ENCODE measurements around the gene CKMT2. TPM values are rescaled to one million over a fixed set of nuclear protein-coding genes. Genes with fewer than 3 reads are reported as not detected.

Gene CKMT2
- total RNA-seq, 2 experiments from 2014 or later: not detected

GRCh38 chr5:81204205-81204604, 28.9 kb upstream of the CKMT2 start:
- H3K27me3 Mint-ChIP-seq: no peaks in the 10 kb centered on the region
- CTCF ChIA-PET: interaction anchor here (0.5 to 2.1 kb wide), 2 partner anchors 9 to 926 kb away, joined by 3 to 7 read pairs; no protein-coding TSS in a partner anchor
- no peaks in the 10 kb centered on the region for H3K36me3 Mint-ChIP-seq (ENCODE audit: low read depth)
- POLR2A ChIA-PET: no interaction called here
- no peaks in the 10 kb centered on the region for H3K9me3 Mint-ChIP-seq
- no peak overlapping the region for H3K27ac Mint-ChIP-seq
- no peak overlapping the region for H3K4me3 Mint-ChIP-seq
- no peaks in the 10 kb centered on the region for H3K4me1 Mint-ChIP-seq
- no peak for DNase-seq

- Mint-ChIP-seq H3K27me3 (no peaks in the 10 kb centered on the region), H3K4me1 (no peaks in the 10 kb centered on the region), H3K27ac (no peak overlapping the region), H3K4me3 (no peak overlapping the region), H3K9me3 (no peaks in the 10 kb centered on the region), H3K36me3 (ENCODE audit: low read depth) (no peaks in the 10 kb centered on the region)
- ChIA-PET CTCF (interaction anchor here (0.9 to 2.1 kb wide), 2 partner anchors 10 to 96 kb away, joined by 4 to 7 read pairs; partner anchors contain the start of gene ZCCHC9), POLR2A (no interaction called here)
- DNase-seq: no peak
Measured at GRCh38 chr5:81205058-81205457, 28.1 kb upstream of the CKMT2 start.

GRCh38 chr5:81207009-81207408, 26.1 kb upstream of the CKMT2 start:
- DNase-seq: no peak
- no peaks in the 10 kb centered on the region for H3K27me3 Mint-ChIP-seq
- H3K4me1 Mint-ChIP-seq: no peaks in the 10 kb centered on the region
- POLR2A ChIA-PET: no interaction called here
- no peaks in the 10 kb centered on the region for H3K36me3 Mint-ChIP-seq (ENCODE audit: low read depth)
- CTCF ChIA-PET: interaction anchor here (0.9 to 1.1 kb wide), 2 partner anchors 11 to 13 kb away, joined by 3 to 5 read pairs; no protein-coding TSS in a partner anchor
- H3K4me3 Mint-ChIP-seq: no peak overlapping the region
- no peaks in the 10 kb centered on the region for H3K9me3 Mint-ChIP-seq
- H3K27ac Mint-ChIP-seq: no peak overlapping the region

- Mint-ChIP-seq H3K9me3 (no peaks in the 10 kb centered on the region), H3K4me3 (no peak overlapping the region), H3K4me1 (no peaks in the 10 kb centered on the region), H3K36me3 (ENCODE audit: low read depth) (no peaks in the 10 kb centered on the region), H3K27me3 (no peaks in the 10 kb centered on the region), H3K27ac (no peak overlapping the region)
- no peak for DNase-seq
- ChIA-PET POLR2A (no interaction called here), CTCF (interaction anchor here (0.7 to 1.2 kb wide), 2 partner anchors 151 to 941 kb away, joined by 3 read pairs; no protein-coding TSS in a partner anchor)
Measured at GRCh38 chr5:81208904-81209303, 24.2 kb upstream of the CKMT2 start.

DNA sequence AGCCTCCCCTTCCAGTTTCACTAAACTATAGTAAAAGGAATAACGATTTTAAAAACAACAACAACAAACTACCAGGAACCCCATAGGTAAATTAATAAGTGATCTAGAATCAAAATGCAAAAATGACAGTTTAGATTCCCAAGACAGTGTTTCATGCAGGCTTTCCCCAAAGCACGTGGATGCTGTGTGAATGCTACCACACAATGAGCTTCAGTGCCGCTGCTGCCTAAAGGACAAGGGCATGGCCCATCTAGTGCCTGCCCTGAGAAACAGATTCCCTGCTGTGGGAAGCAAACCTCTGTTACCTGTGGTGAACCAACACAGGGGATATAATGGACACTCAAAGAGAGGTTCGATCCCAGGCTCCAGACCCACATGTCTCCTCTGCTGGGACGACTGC, 23.7 kb upstream of the CKMT2 start:
- H3K27me3 Mint-ChIP-seq: no peaks in the 10 kb centered on the region

GRCh38 chr5:81209869-81210493, 23.1 kb upstream of the CKMT2 start:
- Mint-ChIP-seq H3K4me3 (no peak overlapping the region), H3K9me3 (no peaks in the 10 kb centered on the region), H3K4me1 (no peaks in the 10 kb centered on the region), H3K27ac (no peak overlapping the region), H3K36me3 (ENCODE audit: low read depth) (no peaks in the 10 kb centered on the region), H3K27me3 (no peaks in the 10 kb centered on the region)
- CTCF ChIA-PET: interaction anchor here (0.5 to 1.8 kb wide), 4 partner anchors 8 to 150 kb away, joined by 3 to 6 read pairs (median 3); no protein-coding TSS in a partner anchor
- DNase-seq: no peak
- POLR2A ChIA-PET: no interaction called here

More for the DNA sequence above, 23.7 kb upstream of the CKMT2 start:
- H3K4me3 Mint-ChIP-seq: no peak overlapping the region
- no peaks in the 10 kb centered on the region for H3K4me1 Mint-ChIP-seq
- POLR2A ChIA-PET: no interaction called here
- no peaks in the 10 kb centered on the region for H3K36me3 Mint-ChIP-seq (ENCODE audit: low read depth)
- CTCF ChIA-PET: interaction anchor here (0.5 to 1.8 kb wide), 4 partner anchors 8 to 151 kb away, joined by 3 to 6 read pairs (median 3); no protein-coding TSS in a partner anchor
- no peak overlapping the region for H3K27ac Mint-ChIP-seq
- DNase-seq: no peak
- no peaks in the 10 kb centered on the region for H3K9me3 Mint-ChIP-seq

DNA sequence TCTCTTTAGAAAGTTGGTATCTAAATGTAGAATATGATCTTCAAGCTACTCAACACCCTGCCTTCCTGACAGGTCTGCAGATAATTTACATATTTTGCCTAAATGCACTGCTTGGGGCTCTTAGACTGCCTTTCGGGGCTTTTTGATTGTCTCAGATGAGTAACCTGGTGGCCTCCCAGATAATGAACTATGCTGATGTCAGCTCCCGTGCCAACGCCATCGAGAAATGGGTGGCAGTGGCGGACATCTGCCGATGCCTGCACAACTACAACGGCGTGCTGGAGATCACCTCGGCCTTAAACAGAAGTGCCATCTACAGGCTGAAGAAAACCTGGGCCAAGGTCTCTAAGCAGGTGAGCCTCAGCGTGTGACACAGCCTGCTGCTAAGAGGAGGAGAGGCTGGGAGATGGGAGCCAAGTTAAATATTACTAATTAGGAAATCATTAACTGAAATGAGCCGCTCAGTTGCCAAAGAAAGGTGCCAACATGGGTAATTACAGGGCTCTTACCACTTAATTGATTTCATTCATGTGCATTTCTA, 20.8 kb upstream of the CKMT2 start:
- POLR2A ChIA-PET: no interaction called here
- H3K4me3 Mint-ChIP-seq: no peak overlapping the region
- H3K36me3 Mint-ChIP-seq (ENCODE audit: low read depth): no peaks in the 10 kb centered on the region
- no peaks in the 10 kb centered on the region for H3K4me1 Mint-ChIP-seq
- no peaks in the 10 kb centered on the region for H3K9me3 Mint-ChIP-seq
- CTCF ChIA-PET: no interaction called here
- no peaks in the 10 kb centered on the region for H3K27me3 Mint-ChIP-seq
- no peak for DNase-seq
- H3K27ac Mint-ChIP-seq: no peak overlapping the region

DNA sequence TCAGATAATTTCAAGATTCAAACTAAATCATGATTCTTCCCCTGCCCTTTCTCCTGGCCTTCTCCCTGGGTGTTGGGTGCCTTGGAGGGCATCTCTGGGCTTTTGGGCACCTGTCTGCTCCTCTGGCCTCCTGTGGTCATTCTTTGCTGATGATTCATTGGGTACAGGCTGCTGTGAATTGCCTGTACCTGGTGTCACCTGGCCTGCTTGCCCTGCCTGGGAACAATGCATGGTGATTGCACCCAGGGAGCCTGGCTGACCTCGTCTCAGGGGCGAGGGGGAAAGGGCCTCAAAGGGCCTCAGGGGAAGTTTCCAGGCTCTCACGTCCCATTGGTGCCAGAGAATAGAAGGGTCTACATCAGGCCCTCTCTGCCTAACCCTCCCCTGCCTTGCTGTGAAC, 20.1 kb upstream of the CKMT2 start:
- ChIA-PET CTCF (no interaction called here), POLR2A (interaction anchor here (0.6 kb wide), 1 partner anchor 510 kb away, joined by 3 read pairs; no protein-coding TSS in a partner anchor)
- Mint-ChIP-seq H3K36me3 (ENCODE audit: low read depth) (no peaks in the 10 kb centered on the region), H3K27ac (no peak overlapping the region), H3K9me3 (no peaks in the 10 kb centered on the region), H3K4me3 (no peak overlapping the region), H3K4me1 (no peaks in the 10 kb centered on the region), H3K27me3 (no peaks in the 10 kb centered on the region)
- DNase-seq: no peak

DNA sequence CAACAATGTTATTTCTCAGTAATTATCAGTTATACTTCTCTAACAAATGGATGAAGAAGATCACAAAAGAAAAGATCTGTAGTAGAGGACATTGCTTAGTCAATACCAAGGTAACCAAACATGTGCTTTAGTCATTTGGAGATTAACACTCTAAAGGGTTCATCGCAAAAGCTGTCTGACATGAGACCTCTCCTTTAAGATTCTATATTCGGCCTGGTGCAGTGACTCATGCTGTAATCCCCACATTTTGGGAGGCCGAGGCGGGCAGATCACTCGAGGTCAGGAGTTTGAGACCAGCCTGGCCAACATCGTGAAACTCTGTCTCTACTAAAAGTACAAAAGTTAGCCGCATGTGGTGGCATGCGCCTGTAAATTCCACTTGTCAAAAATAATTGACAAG, 18.3 kb upstream of the CKMT2 start:
- no peak overlapping the region for H3K27ac Mint-ChIP-seq
- H3K36me3 Mint-ChIP-seq (ENCODE audit: low read depth): no peaks in the 10 kb centered on the region
- DNase-seq: no peak
- POLR2A ChIA-PET: no interaction called here
- no peaks in the 10 kb centered on the region for H3K27me3 Mint-ChIP-seq
- no peaks in the 10 kb centered on the region for H3K4me1 Mint-ChIP-seq
- H3K4me3 Mint-ChIP-seq: no peak overlapping the region
- no peaks in the 10 kb centered on the region for H3K9me3 Mint-ChIP-seq
- CTCF ChIA-PET: interaction anchor here (1.0 kb wide), 2 partner anchors 14 to 28 kb away, joined by 3 read pairs; no protein-coding TSS in a partner anchor

DNA sequence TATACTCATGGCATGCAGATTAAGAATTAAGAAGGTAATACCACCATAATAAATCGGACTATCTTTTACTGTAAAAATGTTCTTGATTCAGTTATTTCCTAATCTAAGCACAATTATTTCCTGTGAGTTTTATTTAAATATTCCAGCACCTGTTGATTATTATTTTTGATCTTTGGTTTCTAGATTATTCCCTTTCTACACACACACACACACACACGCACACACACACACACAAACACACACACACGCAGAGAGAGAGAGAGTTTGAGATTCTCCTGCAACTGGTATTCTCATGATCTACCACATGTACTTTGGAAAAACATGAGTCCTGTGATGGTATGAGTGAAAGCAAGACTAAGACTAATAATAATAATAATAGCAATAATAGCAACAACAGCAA, 17.0 kb upstream of the CKMT2 start:
- H3K4me1 Mint-ChIP-seq: no peaks in the 10 kb centered on the region
- DNase-seq: no peak
- H3K27me3 Mint-ChIP-seq: no peaks in the 10 kb centered on the region
- no peak overlapping the region for H3K27ac Mint-ChIP-seq
- CTCF ChIA-PET: no interaction called here
- POLR2A ChIA-PET: no interaction called here
- no peak overlapping the region for H3K4me3 Mint-ChIP-seq
- H3K9me3 Mint-ChIP-seq: no peaks in the 10 kb centered on the region
- H3K36me3 Mint-ChIP-seq (ENCODE audit: low read depth): no peaks in the 10 kb centered on the region

DNA sequence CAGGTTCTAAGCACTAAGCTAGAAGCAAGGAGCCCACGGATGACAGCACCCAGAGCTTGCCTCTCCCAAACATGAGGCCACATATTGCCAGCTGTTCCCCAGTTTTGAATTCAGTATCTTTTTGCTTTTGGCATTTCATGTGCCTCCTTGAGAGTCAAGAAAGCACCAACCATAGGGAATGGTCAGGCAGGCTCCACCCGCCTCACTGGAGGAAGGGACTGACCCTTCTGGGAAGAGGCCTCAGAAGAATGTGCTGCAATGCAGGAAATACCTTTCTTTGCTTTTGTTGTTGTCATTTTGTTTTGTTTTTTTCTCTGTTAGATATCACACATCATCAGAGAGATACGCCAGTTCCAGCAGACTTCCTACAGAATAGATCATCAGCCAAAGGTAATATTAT, 13.7 kb upstream of the CKMT2 start:
- H3K36me3 Mint-ChIP-seq (ENCODE audit: low read depth): no peaks in the 10 kb centered on the region
- POLR2A ChIA-PET: interaction anchor here (0.6 kb wide), 1 partner anchor 766 kb away, joined by 5 read pairs; no protein-coding TSS in a partner anchor
- no peaks in the 10 kb centered on the region for H3K9me3 Mint-ChIP-seq
- H3K27ac Mint-ChIP-seq: no peak overlapping the region
- CTCF ChIA-PET: interaction anchor here (0.7 kb wide), 1 partner anchor 55 kb away, joined by 5 read pairs; no protein-coding TSS in a partner anchor
- H3K4me3 Mint-ChIP-seq: no peak overlapping the region
- DNase-seq: no peak
- H3K27me3 Mint-ChIP-seq: no peaks in the 10 kb centered on the region
- no peaks in the 10 kb centered on the region for H3K4me1 Mint-ChIP-seq

GRCh38 chr5:81222285-81222684, 10.8 kb upstream of the CKMT2 start:
- DNase-seq: no peak
- Mint-ChIP-seq H3K27ac (no peak overlapping the region), H3K4me3 (no peak overlapping the region), H3K36me3 (ENCODE audit: low read depth) (peaks cover 1% of the 10 kb centered on the region), H3K27me3 (no peaks in the 10 kb centered on the region), H3K9me3 (no peaks in the 10 kb centered on the region), H3K4me1 (no peaks in the 10 kb centered on the region)
- ChIA-PET POLR2A (no interaction called here), CTCF (interaction anchor here (0.6 kb wide), 1 partner anchor 27 kb away, joined by 3 read pairs; no protein-coding TSS in a partner anchor)

GRCh38 chr5:81225463-81225862, 7.7 kb upstream of the CKMT2 start:
- H3K27ac Mint-ChIP-seq: no peak overlapping the region
- no peaks in the 10 kb centered on the region for H3K27me3 Mint-ChIP-seq
- CTCF ChIA-PET: no interaction called here

More at GRCh38 chr5:81225463-81225862, 7.7 kb upstream of the CKMT2 start:
- H3K36me3 Mint-ChIP-seq (ENCODE audit: low read depth): peaks cover 1% of the 10 kb centered on the region
- POLR2A ChIA-PET: no interaction called here
- no peak for DNase-seq
- no peak overlapping the region for H3K4me3 Mint-ChIP-seq
- H3K9me3 Mint-ChIP-seq: no peaks in the 10 kb centered on the region
- no peaks in the 10 kb centered on the region for H3K4me1 Mint-ChIP-seq
